Activated CD8-positive, alpha-beta memory T cell treated with anti-CD3 and anti-CD28 coated beads, Interleukin-2, amount 10 ng/mL, durations not matched to agents 7 days and 5 days (primary cell): ENCODE data around the gene TEX35. TPM values are rescaled to one million over a fixed set of nuclear protein-coding genes. Genes with fewer than 3 reads are reported as not detected.

ENCODE experiments used
- ATAC-seq: fragments of 150-1000 bp; cut with Tn5 transposase; one replicate; pipeline ENCODE4 v1.10.0; 2021; ENCODE audit warnings: moderate library complexity
- CTCF ChIA-PET: fragments of 350-600 bp; sonication (Branson Sonifier 250); formaldehyde crosslinking; loops from one replicate; lab custom pipeline; 2021; ENCODE audit warnings: antibody characterized with exemption; lab: Charles Lee
- DNase-seq: peaks from one replicate; pipeline ENCODE4 v3.0.0-alpha.2; 2020
- H3K27ac Mint-ChIP-seq: one replicate; pipeline ENCODE4 v1.8.0; 2021; ENCODE audit warnings: mild to moderate bottlenecking, mixed read lengths
- H3K27me3 Mint-ChIP-seq: one replicate; pipeline ENCODE4 v1.8.0; 2021; ENCODE audit warnings: mixed read lengths
- H3K36me3 Mint-ChIP-seq: one replicate; pipeline ENCODE4 v1.8.0; 2021; ENCODE audit warnings: mild to moderate bottlenecking, mixed read lengths
- H3K4me1 Mint-ChIP-seq: one replicate; pipeline ENCODE4 v1.8.0; 2021; ENCODE audit warnings: mixed read lengths
- H3K4me3 Mint-ChIP-seq: one replicate; pipeline ENCODE4 v1.8.0; 2021; ENCODE audit warnings: mild to moderate bottlenecking, moderate library complexity, mixed read lengths
- H3K9me3 Mint-ChIP-seq: one replicate; pipeline ENCODE4 v1.8.0; 2022; ENCODE audit warnings: low read depth, mixed read lengths
- total RNA-seq, 2 experiments: library from RNA; stranded (reverse); gene quantifications; one replicate each; pipeline ENCODE4 v1.2.3, GENCODE V29; 2021

The TEX35 gene
- total RNA-seq, 2 experiments from 2014 or later = not detected

- peaks cover 2% of the 10 kb centered on the region for H3K4me1 Mint-ChIP-seq
- H3K36me3 Mint-ChIP-seq = no peaks in the 10 kb centered on the region
- H3K9me3 Mint-ChIP-seq = no peaks in the 10 kb centered on the region
- no peak overlapping the region for H3K4me3 Mint-ChIP-seq
- DNase-seq (no peak), ATAC-seq (no peak)
- CTCF ChIA-PET = interaction anchor here (0.6 to 2.9 kb wide), 9 partner anchors 10 to 761 kb away, joined by 3 to 39 read pairs (median 4); partner anchors contain the start of gene SOAT1
- no peaks in the 10 kb centered on the region for H3K27me3 Mint-ChIP-seq
- no peak overlapping the region for H3K27ac Mint-ChIP-seq
These were observed 20.4 kb downstream of the TEX35 start for GRCh38 chr1:178533121-178533946.

- H3K27me3 Mint-ChIP-seq = no peaks in the 10 kb centered on the region
- ATAC-seq (no peak), DNase-seq (no peak)
- no peak overlapping the region for H3K27ac Mint-ChIP-seq
- H3K36me3 Mint-ChIP-seq = no peaks in the 10 kb centered on the region
- H3K9me3 Mint-ChIP-seq = no peaks in the 10 kb centered on the region
- no peak overlapping the region for H3K4me3 Mint-ChIP-seq
- CTCF ChIA-PET = interaction anchor here (2.6 to 2.9 kb wide), 2 partner anchors 9 to 17 kb away, joined by 7 to 39 read pairs; no protein-coding TSS in a partner anchor
- H3K4me1 Mint-ChIP-seq = peaks cover 2% of the 10 kb centered on the region
These were observed 21.4 kb downstream of the TEX35 start for GRCh38 chr1:178534137-178534868.

DNA sequence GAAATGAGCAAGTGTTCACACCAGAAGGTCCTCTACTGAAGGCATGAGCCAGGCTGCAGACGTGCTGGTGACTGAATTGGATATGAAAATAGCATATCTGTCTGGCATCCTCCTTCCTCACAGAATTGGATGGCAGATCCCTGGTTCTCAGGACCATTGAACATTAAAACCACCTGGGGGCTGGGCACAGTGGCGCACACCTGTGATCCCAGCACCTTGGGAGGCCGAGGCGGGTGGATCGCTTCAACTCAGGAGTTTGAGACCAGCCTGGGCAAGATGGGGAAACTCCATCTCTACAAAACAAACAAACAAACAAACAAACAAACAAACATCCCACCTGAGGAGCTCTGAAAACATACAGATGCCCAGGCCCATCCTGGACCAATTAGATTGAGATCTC, 23.4 kb downstream of the TEX35 start:
- no peak for ATAC-seq
- CTCF ChIA-PET = interaction anchor here (1.1 kb wide), 1 partner anchor 466 kb away, joined by 3 read pairs; no protein-coding TSS in a partner anchor

DNA sequence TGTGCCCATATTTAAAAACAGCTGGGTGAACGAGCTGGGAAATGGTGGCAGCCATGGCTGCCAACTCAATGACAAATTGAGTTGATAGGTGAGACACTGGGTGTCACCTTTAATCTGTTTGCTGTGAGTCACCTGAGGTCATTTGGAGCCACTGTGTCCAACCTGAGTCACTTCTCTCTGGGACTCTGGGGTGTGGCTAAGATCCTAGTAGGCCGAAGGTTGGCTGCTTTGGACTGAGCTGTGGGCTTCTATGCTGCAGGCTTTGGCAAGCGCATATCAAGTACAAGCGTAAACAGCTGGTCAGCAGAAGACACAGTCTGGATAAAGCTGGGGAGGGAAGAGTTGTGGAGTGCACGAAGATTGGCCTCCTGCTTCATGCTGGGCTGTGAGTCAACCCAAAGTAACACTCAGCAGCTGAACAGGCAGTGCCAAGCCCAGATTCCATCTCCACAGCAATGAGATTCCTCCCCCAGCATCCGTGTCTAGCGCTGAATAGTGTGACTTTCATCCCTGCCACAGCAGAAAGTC, 24.0 kb downstream of the TEX35 start:
- Mint-ChIP-seq H3K27ac (no peak overlapping the region), H3K4me1 (peaks cover 2% of the 10 kb centered on the region), H3K36me3 (no peaks in the 10 kb centered on the region), H3K27me3 (no peaks in the 10 kb centered on the region), H3K9me3 (no peaks in the 10 kb centered on the region), H3K4me3 (no peak overlapping the region)
- CTCF ChIA-PET = interaction anchor here (1.1 kb wide), 1 partner anchor 465 kb away, joined by 3 read pairs; no protein-coding TSS in a partner anchor
- DNase-seq = no peak
- no peak for ATAC-seq

More for the DNA sequence above, 23.4 kb downstream of the TEX35 start:
- DNase-seq = no peak
- peaks cover 2% of the 10 kb centered on the region for H3K4me1 Mint-ChIP-seq
- H3K9me3 Mint-ChIP-seq = no peaks in the 10 kb centered on the region
- no peak overlapping the region for H3K27ac Mint-ChIP-seq
- no peaks in the 10 kb centered on the region for H3K27me3 Mint-ChIP-seq
- H3K4me3 Mint-ChIP-seq = no peak overlapping the region
- H3K36me3 Mint-ChIP-seq = no peaks in the 10 kb centered on the region

- no peak for ATAC-seq
- H3K27me3 Mint-ChIP-seq = no peaks in the 10 kb centered on the region
These were observed 24.6 kb downstream of the TEX35 start for GRCh38 chr1:178537382-178538090.

DNA sequence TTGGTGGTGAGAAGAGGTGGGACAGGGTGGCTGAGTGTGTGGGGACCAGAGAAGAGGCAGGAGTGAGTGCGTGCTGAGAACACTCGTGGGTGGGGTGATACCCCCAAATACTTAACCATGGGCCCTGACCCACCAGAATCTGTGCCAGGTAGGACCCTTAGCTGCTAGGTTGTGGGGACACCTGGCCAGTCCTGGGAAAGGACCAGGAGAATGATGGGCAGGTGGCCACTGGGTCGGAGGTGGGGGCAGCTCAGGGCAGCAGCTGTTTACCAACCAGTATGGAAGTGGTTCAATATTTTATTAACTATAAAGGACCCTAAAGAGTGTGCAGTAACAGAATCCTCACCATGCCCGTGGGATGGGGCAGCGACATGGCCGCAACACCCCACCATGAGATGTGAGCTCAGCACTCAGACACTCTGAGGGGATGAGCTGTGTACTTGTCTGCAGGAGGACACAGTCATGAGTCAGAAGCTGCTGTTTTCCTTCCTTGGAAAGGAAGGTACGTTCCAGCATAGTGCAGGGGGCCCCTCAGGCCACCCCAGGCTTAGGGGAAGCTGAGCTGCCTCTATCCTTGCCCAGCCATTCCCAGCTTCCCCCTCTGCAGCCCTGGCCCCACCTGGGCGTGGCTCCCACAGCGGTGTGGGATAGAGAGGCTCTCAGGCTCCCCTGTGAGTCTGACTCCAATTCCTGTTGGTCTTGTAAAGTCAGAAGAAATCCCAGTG, 25.4 kb downstream of the TEX35 start:
- ATAC-seq (no peak), DNase-seq (no peak)
- Mint-ChIP-seq H3K27me3 (no peaks in the 10 kb centered on the region), H3K9me3 (no peaks in the 10 kb centered on the region), H3K36me3 (no peaks in the 10 kb centered on the region), H3K4me3 (no peak overlapping the region), H3K27ac (no peak overlapping the region), H3K4me1 (peaks cover 3% of the 10 kb centered on the region)
- CTCF ChIA-PET = interaction anchor here (1.0 kb wide), 1 partner anchor 465 kb away, joined by 3 read pairs; no protein-coding TSS in a partner anchor

More at GRCh38 chr1:178537382-178538090, 24.6 kb downstream of the TEX35 start:
- Mint-ChIP-seq H3K36me3 (no peaks in the 10 kb centered on the region), H3K4me3 (no peak overlapping the region), H3K9me3 (no peaks in the 10 kb centered on the region), H3K27ac (no peak overlapping the region), H3K4me1 (no peaks in the 10 kb centered on the region)
- CTCF ChIA-PET = no interaction called here
- DNase-seq = no peak

DNA sequence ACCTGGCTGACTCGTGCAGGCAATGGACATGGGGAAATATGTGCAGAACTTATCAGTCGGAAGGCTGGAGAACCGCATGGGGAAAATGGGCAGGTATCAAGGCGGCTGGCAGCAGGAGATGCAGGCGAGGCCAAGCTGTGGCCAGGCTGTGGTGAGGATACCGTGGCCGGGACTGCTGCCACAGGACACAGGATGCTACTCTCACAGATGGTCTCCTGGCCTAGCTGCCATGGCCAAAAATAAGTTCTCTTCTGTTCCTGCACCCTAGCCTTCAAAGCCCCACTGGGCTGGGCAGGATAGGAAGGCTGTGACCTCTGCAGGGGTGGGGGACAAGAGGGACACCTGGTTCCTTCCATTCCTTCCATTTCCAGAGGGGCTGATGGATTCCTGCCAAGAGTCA, 26.4 kb downstream of the TEX35 start:
- Mint-ChIP-seq H3K27me3 (no peaks in the 10 kb centered on the region), H3K4me1 (peaks cover 4% of the 10 kb centered on the region), H3K4me3 (no peak overlapping the region), H3K9me3 (no peaks in the 10 kb centered on the region), H3K27ac (no peak overlapping the region), H3K36me3 (no peaks in the 10 kb centered on the region)
- CTCF ChIA-PET = interaction anchor here (1.0 kb wide), 1 partner anchor 464 kb away, joined by 3 read pairs; no protein-coding TSS in a partner anchor
- DNase-seq = no peak
- no peak for ATAC-seq

- CTCF ChIA-PET = interaction anchor here (6.7 kb wide), 1 partner anchor 7 kb away, joined by 39 read pairs; no protein-coding TSS in a partner anchor
- H3K27me3 Mint-ChIP-seq = no peaks in the 10 kb centered on the region
- H3K4me1 Mint-ChIP-seq = peaks cover 4% of the 10 kb centered on the region
These were observed 27.3 kb downstream of the TEX35 start for GRCh38 chr1:178540204-178540603.

DNA sequence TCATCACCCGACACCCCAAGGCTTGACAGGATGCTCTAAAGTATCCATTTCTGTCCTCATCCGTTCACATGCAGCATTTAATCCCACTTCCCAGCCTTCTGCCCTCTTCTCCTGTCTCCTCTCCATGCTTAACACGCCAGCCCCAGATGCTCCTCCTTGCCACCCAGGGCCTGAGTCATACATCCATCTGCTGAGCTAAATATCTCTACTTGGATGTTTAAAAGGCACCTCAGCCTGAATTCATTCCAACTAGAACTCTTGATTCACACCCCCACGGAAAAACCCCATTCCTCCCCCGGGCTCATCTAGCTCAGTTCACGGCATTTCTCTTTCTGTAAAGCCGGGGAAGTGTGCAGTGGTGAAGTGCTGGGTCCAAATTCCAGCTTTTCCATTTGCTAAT, 27.7 kb downstream of the TEX35 start:
- H3K9me3 Mint-ChIP-seq = no peaks in the 10 kb centered on the region
- H3K4me1 Mint-ChIP-seq = peaks cover 4% of the 10 kb centered on the region
- CTCF ChIA-PET = interaction anchor here (6.7 kb wide), 1 partner anchor 7 kb away, joined by 39 read pairs; no protein-coding TSS in a partner anchor
- no peak for DNase-seq
- ATAC-seq = no peak
- no peaks in the 10 kb centered on the region for H3K36me3 Mint-ChIP-seq
- no peaks in the 10 kb centered on the region for H3K27me3 Mint-ChIP-seq
- H3K27ac Mint-ChIP-seq = no peak overlapping the region
- no peak overlapping the region for H3K4me3 Mint-ChIP-seq

More at GRCh38 chr1:178540204-178540603, 27.3 kb downstream of the TEX35 start:
- Mint-ChIP-seq H3K4me3 (no peak overlapping the region), H3K27ac (no peak overlapping the region), H3K9me3 (no peaks in the 10 kb centered on the region), H3K36me3 (no peaks in the 10 kb centered on the region)
- DNase-seq = no peak
- no peak for ATAC-seq

DNA sequence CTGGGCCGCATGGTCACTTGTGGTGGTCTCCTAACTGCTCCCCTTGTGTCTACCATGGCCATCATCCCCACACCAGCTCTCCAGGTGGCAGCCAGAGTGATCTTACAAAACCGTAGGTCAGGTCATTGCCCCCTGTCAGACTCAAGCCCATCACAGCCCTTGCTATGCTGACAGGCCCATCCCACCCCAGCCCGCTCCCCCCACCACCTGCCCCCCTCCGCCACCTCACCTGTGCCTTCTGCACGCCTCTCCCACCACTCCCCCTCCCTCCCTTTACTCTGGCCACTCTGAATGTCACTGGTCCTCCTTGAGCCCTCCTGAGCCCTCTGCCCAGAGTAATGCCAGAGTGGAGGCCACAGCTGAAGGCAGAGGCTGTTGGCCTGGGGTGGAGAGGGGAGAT, 28.5 kb downstream of the TEX35 start:
- no peak overlapping the region for H3K27ac Mint-ChIP-seq
- peak overlapping the region; percentile 88 for H3K4me3 Mint-ChIP-seq
- H3K9me3 Mint-ChIP-seq = no peaks in the 10 kb centered on the region
- DNase-seq (no peak), ATAC-seq (no peak)
- H3K27me3 Mint-ChIP-seq = no peaks in the 10 kb centered on the region
- no peaks in the 10 kb centered on the region for H3K36me3 Mint-ChIP-seq
- CTCF ChIA-PET = interaction anchor here (0.9 to 6.7 kb wide), 6 partner anchors 8 to 462 kb away, joined by 3 to 39 read pairs (median 5); no protein-coding TSS in a partner anchor
- H3K4me1 Mint-ChIP-seq = peaks cover 4% of the 10 kb centered on the region

- Mint-ChIP-seq H3K4me3 (peak overlapping the region; percentile 88), H3K27ac (peak overlapping the region; percentile 85), H3K36me3 (no peaks in the 10 kb centered on the region), H3K4me1 (peaks cover 4% of the 10 kb centered on the region), H3K9me3 (no peaks in the 10 kb centered on the region), H3K27me3 (no peaks in the 10 kb centered on the region)
- CTCF ChIA-PET = interaction anchor here (0.7 to 6.7 kb wide), 12 partner anchors 9 to 751 kb away, joined by 3 to 39 read pairs (median 4); no protein-coding TSS in a partner anchor
- ATAC-seq = peak; percentile 79
- peak; percentile 66 for DNase-seq
These were observed 29.1 kb downstream of the TEX35 start for GRCh38 chr1:178541829-178542553.
